HuH-7 (cell line): ENCODE data around the gene SH3GLB1.

Experiments used
- DNase-seq: peaks from one replicate; pipeline ENCODE4 v3.0.0; 2011; ENCODE audit warnings: low spot score

SH3GLB1 gene

GRCh38 chr1:86733340-86733739, 29.0 kb downstream of the SH3GLB1 start:
- no peak for DNase-seq

- DNase-seq = no peak
Observed at GRCh38 chr1:86739648-86740509, 35.5 kb downstream of the SH3GLB1 start.

- no peak for DNase-seq
Observed at GRCh38 chr1:86741947-86742572, 37.7 kb downstream of the SH3GLB1 start.

- DNase-seq = no peak
Observed at GRCh38 chr1:86747304-86747703, 42.9 kb downstream of the SH3GLB1 start.

- no peak for DNase-seq
Observed at GRCh38 chr1:86748622-86749373, 44.4 kb downstream of the SH3GLB1 start.

- DNase-seq = no peak
Observed at GRCh38 chr1:86750076-86750475, 45.7 kb downstream of the SH3GLB1 start.

GRCh38 chr1:86750530-86750929, 46.2 kb downstream of the SH3GLB1 start:
- no peak for DNase-seq

GRCh38 chr1:86751923-86752322, 47.5 kb downstream of the SH3GLB1 start:
- no peak for DNase-seq

- DNase-seq = no peak
Observed at GRCh38 chr1:86753700-86754099, 49.3 kb downstream of the SH3GLB1 start.

GRCh38 chr1:86754265-86754974, 50.0 kb downstream of the SH3GLB1 start:
- no peak for DNase-seq

- no peak for DNase-seq
Observed at GRCh38 chr1:86756062-86756406, 51.7 kb downstream of the SH3GLB1 start.

- no peak for DNase-seq
Observed at GRCh38 chr1:86757272-86757984, 53.1 kb downstream of the SH3GLB1 start.

- DNase-seq = peak; percentile 45
Observed at GRCh38 chr1:86758570-86758969, 54.2 kb downstream of the SH3GLB1 start.

GRCh38 chr1:86760199-86760598, 55.8 kb downstream of the SH3GLB1 start:
- DNase-seq = no peak

GRCh38 chr1:86762336-86762735, 58.0 kb downstream of the SH3GLB1 start:
- DNase-seq = no peak

GRCh38 chr1:86764523-86764922, 60.1 kb downstream of the SH3GLB1 start:
- no peak for DNase-seq

- no peak for DNase-seq
Observed at GRCh38 chr1:86765073-86765472, 60.7 kb downstream of the SH3GLB1 start.

GRCh38 chr1:86765674-86766073, 61.3 kb downstream of the SH3GLB1 start:
- DNase-seq = no peak

GRCh38 chr1:86768554-86768953, 64.2 kb downstream of the SH3GLB1 start:
- no peak for DNase-seq

GRCh38 chr1:86769065-86769464, 64.7 kb downstream of the SH3GLB1 start:
- no peak for DNase-seq
